ENCODE data around the gene NEO1. TPM values are rescaled to one million over a fixed set of nuclear protein-coding genes. Genes with fewer than 3 reads are reported as not detected.

Gene NEO1
- total and polyA plus RNA-seq, 7 experiments from 2014 or later, result 1.4 to 9.5 (median 6.4) TPM

GRCh38 chr15:73046073-73046472 is 6.2 kb upstream of the NEO1 start:
- intact Hi-C loops (cut with micrococcal nuclease), result no loop called here
- H3K9me3 ChIP-seq (ENCODE audit: control insufficient read depth in 2 of 3, low read length in 3 of 3), result no peaks in the 10 kb centered on the region
- H3K27me3 ChIP-seq (ENCODE audit: control insufficient read depth in 2 of 2, insufficient read depth in 2 of 2, low read length in 2 of 2), result no peaks in the 10 kb centered on the region
- H3K4me3 Mint-ChIP-seq, result no peak overlapping the region
- H3K27me3 Mint-ChIP-seq, result peaks cover 0 to 34% (median 0%) of the 10 kb centered on the region in 5 donors
- H3K36me3 ChIP-seq (ENCODE audit: control insufficient read depth in 2 of 3, insufficient read depth in 3 of 3, low read length in 3 of 3), result no peaks in the 10 kb centered on the region
- CTCF ChIA-PET, result interaction anchor here (0.6 kb wide), 1 partner anchor 483 kb away, joined by 4 read pairs; no protein-coding TSS in a partner anchor
- no peaks in the 10 kb centered on the region for H3K4me1 ChIP-seq (ENCODE audit: control insufficient read depth in 2 of 2, insufficient read depth in 2 of 2, low read length in 2 of 2)
- no peak overlapping the region for H3K27ac Mint-ChIP-seq
- DNase-seq (no peak), ATAC-seq (no peak)
- H3K36me3 Mint-ChIP-seq, result no peaks in the 10 kb centered on the region
- H3K27ac ChIP-seq (ENCODE audit: low read depth, low read length), result no peak overlapping the region
- H3K4me3 ChIP-seq (ENCODE audit: low read length), result no peak overlapping the region
- H3K9me3 Mint-ChIP-seq, result no peaks in the 10 kb centered on the region
- POLR2A ChIA-PET, result no interaction called here
- H3K4me1 Mint-ChIP-seq, result peaks cover 0 to 3% (median 2%) of the 10 kb centered on the region in 7 donors

- Histone ChIP-seq H3K4me1 (ENCODE audit: control insufficient read depth in 2 of 2, insufficient read depth in 2 of 2, low read length in 2 of 2) (no peaks in the 10 kb centered on the region), H3K36me3 (ENCODE audit: control insufficient read depth in 2 of 3, insufficient read depth in 3 of 3, low read length in 3 of 3) (peaks cover 0 to 4% (median 0%) of the 10 kb centered on the region in 3 experiments), H3K9me3 (ENCODE audit: control insufficient read depth in 2 of 3, low read length in 3 of 3) (no peaks in the 10 kb centered on the region), H3K27ac (ENCODE audit: low read depth, low read length) (no peak overlapping the region), H3K4me3 (ENCODE audit: low read length) (no peak overlapping the region), H3K27me3 (ENCODE audit: control insufficient read depth in 2 of 2, insufficient read depth in 2 of 2, low read length in 2 of 2) (no peaks in the 10 kb centered on the region)
- Mint-ChIP-seq H3K36me3 (no peaks in the 10 kb centered on the region), H3K9me3 (peaks cover 0 to under 1% (median 0%) of the 10 kb centered on the region in 11 donors), H3K4me3 (no peak overlapping the region), H3K4me1 (peaks cover 0 to 7% (median 4%) of the 10 kb centered on the region in 7 donors), H3K27me3 (peaks cover 0 to 34% (median 0%) of the 10 kb centered on the region in 5 donors), H3K27ac (no peak overlapping the region)
- ATAC-seq (no peak), DNase-seq (no peak)
- CTCF ChIA-PET, result no interaction called here
- POLR2A ChIA-PET, result interaction anchor here (0.7 kb wide), 1 partner anchor 30 kb away, joined by 3 read pairs; no protein-coding TSS in a partner anchor
- intact Hi-C loops (cut with micrococcal nuclease), result no loop called here
These were observed 4.4 kb upstream of the NEO1 start for GRCh38 chr15:73047882-73048281.

GRCh38 chr15:73048624-73049295 is 3.5 kb upstream of the NEO1 start:
- H3K27me3 Mint-ChIP-seq, result peaks cover 0 to 42% (median 0%) of the 10 kb centered on the region in 5 donors
- ChIA-PET CTCF (no interaction called here), POLR2A (interaction anchor here (0.7 to 1.0 kb wide), 2 partner anchors 10 to 312 kb away, joined by 3 to 4 read pairs; no protein-coding TSS in a partner anchor)
- H3K4me3 Mint-ChIP-seq, result no peak overlapping the region
- Histone ChIP-seq H3K9me3 (ENCODE audit: control insufficient read depth in 2 of 3, low read length in 3 of 3) (no peaks in the 10 kb centered on the region), H3K4me1 (ENCODE audit: control insufficient read depth in 2 of 2, insufficient read depth in 2 of 2, low read length in 2 of 2) (peaks cover 8% of the 10 kb centered on the region in 2 donors), H3K27ac (ENCODE audit: low read depth, low read length) (no peak overlapping the region), H3K4me3 (ENCODE audit: low read length) (no peak overlapping the region), H3K27me3 (ENCODE audit: control insufficient read depth in 2 of 2, insufficient read depth in 2 of 2, low read length in 2 of 2) (no peaks in the 10 kb centered on the region), H3K36me3 (ENCODE audit: control insufficient read depth in 2 of 3, insufficient read depth in 3 of 3, low read length in 3 of 3) (peaks cover 0 to 4% (median 0%) of the 10 kb centered on the region in 3 experiments)
- peaks cover 0 to 1% (median 0%) of the 10 kb centered on the region in 11 donors for H3K9me3 Mint-ChIP-seq
- intact Hi-C loops (cut with micrococcal nuclease), result no loop called here
- H3K36me3 Mint-ChIP-seq, result no peaks in the 10 kb centered on the region
- ATAC-seq (no peak), DNase-seq (no peak)
- H3K4me1 Mint-ChIP-seq, result peaks cover 4 to 14% (median 11%) of the 10 kb centered on the region in 7 donors
- no peak overlapping the region for H3K27ac Mint-ChIP-seq

GRCh38 chr15:73049564-73050215 is 2.6 kb upstream of the NEO1 start:
- Mint-ChIP-seq H3K27ac (no peak overlapping the region), H3K4me1 (peaks cover 4 to 14% (median 11%) of the 10 kb centered on the region in 7 donors), H3K27me3 (peaks cover 0 to 42% (median 0%) of the 10 kb centered on the region in 5 donors), H3K36me3 (no peaks in the 10 kb centered on the region), H3K9me3 (peaks cover 0 to 1% (median 0%) of the 10 kb centered on the region in 11 donors), H3K4me3 (peak overlapping the region in 2 of 10 donors; percentile 6 to 40)
- Histone ChIP-seq H3K27ac (ENCODE audit: low read depth, low read length) (no peak overlapping the region), H3K9me3 (ENCODE audit: control insufficient read depth in 2 of 3, low read length in 3 of 3) (no peaks in the 10 kb centered on the region), H3K4me3 (ENCODE audit: low read length) (no peak overlapping the region), H3K27me3 (ENCODE audit: control insufficient read depth in 2 of 2, insufficient read depth in 2 of 2, low read length in 2 of 2) (no peaks in the 10 kb centered on the region), H3K4me1 (ENCODE audit: control insufficient read depth in 2 of 2, insufficient read depth in 2 of 2, low read length in 2 of 2) (peaks cover 8 to 11% of the 10 kb centered on the region in 2 donors), H3K36me3 (ENCODE audit: control insufficient read depth in 2 of 3, insufficient read depth in 3 of 3, low read length in 3 of 3) (peaks cover 0 to 4% (median 0%) of the 10 kb centered on the region in 3 experiments)
- DNase-seq, result no peak
- intact Hi-C loops (cut with micrococcal nuclease), result loop anchor here (5.0 to 10.0 kb wide), 3 partner anchors 218 to 672 kb away; partner anchors contain the start of genes ARIH1 (in 1 of the 2) and HEXA (in 1 of the 2)
- ATAC-seq, result no peak
- ChIA-PET POLR2A (interaction anchor here (1.0 kb wide), 1 partner anchor 11 kb away, joined by 4 read pairs; no protein-coding TSS in a partner anchor), CTCF (interaction anchor here (0.7 kb wide), 1 partner anchor 891 kb away, joined by 5 read pairs; no protein-coding TSS in a partner anchor)

- H3K4me1 Mint-ChIP-seq, result peaks cover 4 to 14% (median 11%) of the 10 kb centered on the region in 7 donors
- Histone ChIP-seq H3K4me3 (ENCODE audit: low read length) (peak overlapping the region; percentile 74), H3K27ac (ENCODE audit: low read depth, low read length) (peak overlapping the region; percentile 74), H3K36me3 (ENCODE audit: control insufficient read depth in 2 of 3, insufficient read depth in 3 of 3, low read length in 3 of 3) (peaks cover 0 to 4% (median 0%) of the 10 kb centered on the region in 3 experiments), H3K27me3 (ENCODE audit: control insufficient read depth in 2 of 2, insufficient read depth in 2 of 2, low read length in 2 of 2) (no peaks in the 10 kb centered on the region), H3K9me3 (ENCODE audit: control insufficient read depth in 2 of 3, low read length in 3 of 3) (no peaks in the 10 kb centered on the region), H3K4me1 (ENCODE audit: control insufficient read depth in 2 of 2, insufficient read depth in 2 of 2, low read length in 2 of 2) (peaks cover 8 to 11% of the 10 kb centered on the region in 2 donors)
- DNase-seq (no peak), ATAC-seq (no peak)
- peak overlapping the region; percentile 73 to 95 (median 84) for H3K4me3 Mint-ChIP-seq
- H3K27ac Mint-ChIP-seq, result peak overlapping the region in 6 of 9 donors; percentile 46 to 76 (median 65)
- no peaks in the 10 kb centered on the region for H3K36me3 Mint-ChIP-seq
- intact Hi-C loops (cut with micrococcal nuclease), result loop anchor here (1.0 to 10.0 kb wide), 5 partner anchors 217 to 778 kb away; partner anchors contain the start of genes ARIH1 (in 1 of the 2), HEXA (in 1 of the 2) and PARP6 (in 1 of the 2)
- POLR2A ChIA-PET, result interaction anchor here (2.8 kb wide), 1 partner anchor 266 kb away, joined by 10 read pairs; the partner anchor contains the start of gene ADPGK
- H3K9me3 Mint-ChIP-seq, result peaks cover 0 to 1% (median 0%) of the 10 kb centered on the region in 11 donors
- peaks cover 0 to 42% (median 0%) of the 10 kb centered on the region in 5 donors for H3K27me3 Mint-ChIP-seq
- CTCF ChIA-PET, result interaction anchor here (0.7 kb wide), 1 partner anchor 890 kb away, joined by 5 read pairs; no protein-coding TSS in a partner anchor
These were observed 1.5 kb upstream of the NEO1 start for GRCh38 chr15:73050561-73051295.
